GOT3 (cell line): ENCODE results near the gene CNTNAP2.

Experiments
- DNase-seq: peaks from one replicate; lab custom pipeline; 2025; ENCODE audit warnings: mixed read lengths; lab: John Stamatoyannopoulos, UW

Gene CNTNAP2

GRCh38 chr7:147400925-147401324 is 1284.3 kb downstream of the CNTNAP2 start:
- DNase-seq = no peak

GRCh38 chr7:147405621-147406020 is 1289.0 kb downstream of the CNTNAP2 start:
- DNase-seq = no peak

GRCh38 chr7:147406521-147407135 is 1290.0 kb downstream of the CNTNAP2 start:
- no peak for DNase-seq

GRCh38 chr7:147411096-147411495 is 1294.5 kb downstream of the CNTNAP2 start:
- DNase-seq = no peak

- DNase-seq = no peak
Observed at GRCh38 chr7:147412109-147412508, 1295.5 kb downstream of the CNTNAP2 start.

- no peak for DNase-seq
Observed at GRCh38 chr7:147412782-147413556, 1296.4 kb downstream of the CNTNAP2 start.

GRCh38 chr7:147413557-147413870 is 1296.9 kb downstream of the CNTNAP2 start:
- no peak for DNase-seq

GRCh38 chr7:147415991-147416390 is 1299.4 kb downstream of the CNTNAP2 start:
- DNase-seq = no peak

GRCh38 chr7:147418966-147419365 is 1302.4 kb downstream of the CNTNAP2 start:
- no peak for DNase-seq

GRCh38 chr7:147423875-147424274 is 1307.3 kb downstream of the CNTNAP2 start:
- DNase-seq = no peak

GRCh38 chr7:147428075-147428474 is 1311.5 kb downstream of the CNTNAP2 start:
- DNase-seq = no peak

GRCh38 chr7:147429961-147430360 is 1313.4 kb downstream of the CNTNAP2 start:
- no peak for DNase-seq

- DNase-seq = no peak
Observed at GRCh38 chr7:147432079-147432478, 1315.5 kb downstream of the CNTNAP2 start.

GRCh38 chr7:147432576-147432975 is 1316.0 kb downstream of the CNTNAP2 start:
- DNase-seq = no peak

- DNase-seq = no peak
Observed at GRCh38 chr7:147436718-147437117, 1320.1 kb downstream of the CNTNAP2 start.

- no peak for DNase-seq
Observed at GRCh38 chr7:147438216-147438615, 1321.6 kb downstream of the CNTNAP2 start.

GRCh38 chr7:147443942-147444341 is 1327.3 kb downstream of the CNTNAP2 start:
- DNase-seq = no peak

GRCh38 chr7:147452816-147453215 is 1336.2 kb downstream of the CNTNAP2 start:
- DNase-seq = no peak

- no peak for DNase-seq
Observed at GRCh38 chr7:147465223-147465622, 1348.6 kb downstream of the CNTNAP2 start.

GRCh38 chr7:147472556-147472955 is 1356.0 kb downstream of the CNTNAP2 start:
- no peak for DNase-seq

- DNase-seq = no peak
Observed at GRCh38 chr7:147474862-147475261, 1358.3 kb downstream of the CNTNAP2 start.

GRCh38 chr7:147477526-147477925 is 1360.9 kb downstream of the CNTNAP2 start:
- DNase-seq = no peak

GRCh38 chr7:147478796-147479195 is 1362.2 kb downstream of the CNTNAP2 start:
- no peak for DNase-seq
